ENCODE results near the gene ANKRD16.

DNA sequence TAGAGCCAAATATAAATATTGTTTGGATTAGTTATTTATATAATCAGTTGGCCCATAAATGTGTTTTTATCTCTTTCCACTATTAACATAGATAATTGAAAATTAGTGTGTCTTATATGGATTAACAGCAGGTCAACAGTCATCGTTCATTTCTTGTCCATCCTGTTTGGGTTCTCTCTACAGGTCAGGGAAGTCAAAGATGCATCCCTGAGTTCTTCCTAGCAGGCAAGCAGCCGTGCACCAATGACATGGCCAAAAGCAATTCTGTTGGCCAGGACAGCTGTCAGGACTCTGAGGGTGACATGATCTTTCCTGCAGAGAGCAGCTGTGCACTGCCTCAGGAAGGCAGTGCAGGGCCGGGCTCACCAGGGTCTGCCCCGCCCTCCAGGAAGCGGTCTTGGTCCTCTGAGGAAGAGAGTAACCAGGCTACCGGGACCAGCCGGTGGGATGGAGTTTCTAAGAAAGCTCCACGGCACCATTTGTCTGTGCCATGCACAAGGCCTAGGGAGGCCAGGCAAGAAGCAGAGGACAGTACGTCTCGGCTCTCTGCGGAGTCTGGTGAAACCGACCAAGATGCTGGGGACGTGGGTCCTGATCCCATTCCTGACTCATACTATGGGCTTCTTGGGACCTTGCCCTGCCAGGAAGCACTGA is 16.3 kb upstream of the ANKRD16 start:
- TF ChIP-seq, protein P1, sequence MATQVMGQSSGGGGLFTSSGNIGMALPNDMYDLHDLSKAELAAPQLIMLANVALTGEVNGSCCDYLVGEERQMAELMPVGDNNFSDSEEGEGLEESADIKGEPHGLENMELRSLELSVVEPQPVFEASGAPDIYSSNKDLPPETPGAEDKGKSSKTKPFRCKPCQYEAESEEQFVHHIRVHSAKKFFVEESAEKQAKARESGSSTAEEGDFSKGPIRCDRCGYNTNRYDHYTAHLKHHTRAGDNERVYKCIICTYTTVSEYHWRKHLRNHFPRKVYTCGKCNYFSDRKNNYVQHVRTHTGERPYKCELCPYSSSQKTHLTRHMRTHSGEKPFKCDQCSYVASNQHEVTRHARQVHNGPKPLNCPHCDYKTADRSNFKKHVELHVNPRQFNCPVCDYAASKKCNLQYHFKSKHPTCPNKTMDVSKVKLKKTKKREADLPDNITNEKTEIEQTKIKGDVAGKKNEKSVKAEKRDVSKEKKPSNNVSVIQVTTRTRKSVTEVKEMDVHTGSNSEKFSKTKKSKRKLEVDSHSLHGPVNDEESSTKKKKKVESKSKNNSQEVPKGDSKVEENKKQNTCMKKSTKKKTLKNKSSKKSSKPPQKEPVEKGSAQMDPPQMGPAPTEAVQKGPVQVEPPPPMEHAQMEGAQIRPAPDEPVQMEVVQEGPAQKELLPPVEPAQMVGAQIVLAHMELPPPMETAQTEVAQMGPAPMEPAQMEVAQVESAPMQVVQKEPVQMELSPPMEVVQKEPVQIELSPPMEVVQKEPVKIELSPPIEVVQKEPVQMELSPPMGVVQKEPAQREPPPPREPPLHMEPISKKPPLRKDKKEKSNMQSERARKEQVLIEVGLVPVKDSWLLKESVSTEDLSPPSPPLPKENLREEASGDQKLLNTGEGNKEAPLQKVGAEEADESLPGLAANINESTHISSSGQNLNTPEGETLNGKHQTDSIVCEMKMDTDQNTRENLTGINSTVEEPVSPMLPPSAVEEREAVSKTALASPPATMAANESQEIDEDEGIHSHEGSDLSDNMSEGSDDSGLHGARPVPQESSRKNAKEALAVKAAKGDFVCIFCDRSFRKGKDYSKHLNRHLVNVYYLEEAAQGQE (IDR thresholded peaks at IDR 0.05; ENCODE audit: insufficient read depth in 1 of 2, low read depth in 2 of 2, low read length in 1 of 2), result no peak
- TF ChIP-seq, protein P2, sequence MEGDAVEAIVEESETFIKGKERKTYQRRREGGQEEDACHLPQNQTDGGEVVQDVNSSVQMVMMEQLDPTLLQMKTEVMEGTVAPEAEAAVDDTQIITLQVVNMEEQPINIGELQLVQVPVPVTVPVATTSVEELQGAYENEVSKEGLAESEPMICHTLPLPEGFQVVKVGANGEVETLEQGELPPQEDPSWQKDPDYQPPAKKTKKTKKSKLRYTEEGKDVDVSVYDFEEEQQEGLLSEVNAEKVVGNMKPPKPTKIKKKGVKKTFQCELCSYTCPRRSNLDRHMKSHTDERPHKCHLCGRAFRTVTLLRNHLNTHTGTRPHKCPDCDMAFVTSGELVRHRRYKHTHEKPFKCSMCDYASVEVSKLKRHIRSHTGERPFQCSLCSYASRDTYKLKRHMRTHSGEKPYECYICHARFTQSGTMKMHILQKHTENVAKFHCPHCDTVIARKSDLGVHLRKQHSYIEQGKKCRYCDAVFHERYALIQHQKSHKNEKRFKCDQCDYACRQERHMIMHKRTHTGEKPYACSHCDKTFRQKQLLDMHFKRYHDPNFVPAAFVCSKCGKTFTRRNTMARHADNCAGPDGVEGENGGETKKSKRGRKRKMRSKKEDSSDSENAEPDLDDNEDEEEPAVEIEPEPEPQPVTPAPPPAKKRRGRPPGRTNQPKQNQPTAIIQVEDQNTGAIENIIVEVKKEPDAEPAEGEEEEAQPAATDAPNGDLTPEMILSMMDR (IDR thresholded peaks at IDR 0.05), result no peak
- no peak for TF ChIP-seq POLR2AphosphoS5 (IDR thresholded peaks at IDR 0.05; ENCODE audit: low read depth, low read length)
- no peak for TF ChIP-seq TCF7L2 (IDR thresholded peaks at IDR 0.05; ENCODE audit: low read depth, low read length)

Data from Panc1 (cell line).